ENCODE data around the gene AUP1. TPM values are rescaled to one million over a fixed set of nuclear protein-coding genes. Genes with fewer than 3 reads are reported as not detected.
A peak's percentile ranks its signal among the peaks of the same experiment; 100 is the strongest.

The AUP1 gene
- total and polyA plus RNA-seq, 9 of the 15 experiments (the other 6 are each of a cell fraction or from before 2014, with no cell fraction given) = 70.7 to 245 (median 165) TPM

DNA sequence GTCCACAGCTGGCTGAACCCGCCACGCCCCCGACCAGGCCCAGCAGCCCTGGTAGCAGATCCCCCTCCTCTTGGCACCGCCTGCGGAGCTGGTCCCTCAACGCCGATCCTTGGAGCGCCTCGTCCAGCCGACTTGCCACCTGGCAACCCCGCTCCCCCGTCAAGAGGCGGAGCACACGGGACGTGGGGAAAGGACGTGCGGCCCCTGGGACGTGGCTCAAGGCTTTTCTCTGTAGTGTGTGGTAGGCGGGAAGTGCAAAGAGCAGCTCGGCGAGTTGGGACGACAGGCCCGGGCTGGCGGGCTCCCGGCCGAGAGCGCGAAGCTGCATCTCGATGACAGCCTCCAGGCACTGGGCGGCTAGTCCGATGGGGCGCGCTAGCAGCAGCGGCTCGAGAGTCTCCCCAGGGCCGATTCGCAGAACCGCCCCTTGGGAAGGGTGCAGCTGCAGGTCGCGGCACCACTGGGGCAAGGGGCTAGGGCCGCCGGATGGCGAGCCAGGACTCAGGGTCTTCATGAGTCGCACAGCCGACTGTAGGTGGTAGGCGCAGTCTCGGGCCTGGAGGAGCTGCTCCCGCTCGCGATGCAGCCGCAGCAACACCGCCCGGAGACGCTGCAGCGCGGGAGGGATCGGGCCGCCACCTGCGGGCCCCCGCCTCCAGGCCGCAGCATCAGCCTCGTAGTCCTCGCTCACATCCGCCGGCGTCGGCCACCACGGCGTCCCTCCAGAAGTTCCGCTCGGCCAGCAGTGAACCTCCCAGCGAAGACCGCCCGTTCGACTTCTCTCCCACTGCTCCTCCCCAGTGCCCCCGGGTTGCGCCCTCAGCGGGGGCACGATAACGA lies 47.3 kb downstream of the AUP1 start (continued):
- TF ChIP-seq E2F6 (IDR thresholded peaks at IDR 0.05; ENCODE audit: borderline replicate concordance in 1 of 2, extremely low read depth in 1 of 2, insufficient read depth in 1 of 2, insufficient read length in 1 of 2, low read depth in 1 of 2, low read length in 1 of 2, poor library complexity in 1 of 2, severe bottlenecking in 1 of 2) = peak; percentile 56 to 84
- peak; percentile 48 for TF ChIP-seq HMGN3 (IDR thresholded peaks at IDR 0.05; ENCODE audit: borderline replicate concordance, extremely low read depth, insufficient read length, low read depth, low read length)
- TF ChIP-seq, protein P1, sequence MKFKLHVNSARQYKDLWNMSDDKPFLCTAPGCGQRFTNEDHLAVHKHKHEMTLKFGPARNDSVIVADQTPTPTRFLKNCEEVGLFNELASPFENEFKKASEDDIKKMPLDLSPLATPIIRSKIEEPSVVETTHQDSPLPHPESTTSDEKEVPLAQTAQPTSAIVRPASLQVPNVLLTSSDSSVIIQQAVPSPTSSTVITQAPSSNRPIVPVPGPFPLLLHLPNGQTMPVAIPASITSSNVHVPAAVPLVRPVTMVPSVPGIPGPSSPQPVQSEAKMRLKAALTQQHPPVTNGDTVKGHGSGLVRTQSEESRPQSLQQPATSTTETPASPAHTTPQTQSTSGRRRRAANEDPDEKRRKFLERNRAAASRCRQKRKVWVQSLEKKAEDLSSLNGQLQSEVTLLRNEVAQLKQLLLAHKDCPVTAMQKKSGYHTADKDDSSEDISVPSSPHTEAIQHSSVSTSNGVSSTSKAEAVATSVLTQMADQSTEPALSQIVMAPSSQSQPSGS (CRISPR knock-in tag; IDR thresholded peaks at IDR 0.05) = 0 out of 2 replicates have a peak, but pooled peaks have one; percentile 32

GRCh38 chr2:74481431-74481830 lies 48.1 kb downstream of the AUP1 start:
- Histone ChIP-seq H3K36me3 (ENCODE audit: control insufficient read depth, insufficient read depth, low read length) (peaks cover 29% of the 10 kb centered on the region), H2AFZ (ENCODE audit: low read depth, low read length) (no peak overlapping the region), H3K4me1 (replicated peaks in 1 of 2; ENCODE audit: control insufficient read depth in 2 of 2, insufficient read depth in 2 of 2, low read length in 2 of 2) (peaks cover 8 to 23% of the 10 kb centered on the region in 2 experiments; a peak in 4 of 5 replicates), H3K4me3 (peak overlapping the region; percentile 86), H3K79me2 (ENCODE audit: control insufficient read depth, insufficient read depth, low read length) (peaks cover 32% of the 10 kb centered on the region), H4K20me1 (replicated peaks; ENCODE audit: control insufficient read depth, insufficient read depth, low read length) (no peaks in the 10 kb centered on the region; the same call in 1 of the 2 replicates), H3K4me2 (ENCODE audit: insufficient read depth, low read length) (peak overlapping the region; percentile 99), H3K27me3 (ENCODE audit: control insufficient read depth in 2 of 2, insufficient read depth in 2 of 2, low read length in 2 of 2) (no peaks in the 10 kb centered on the region), H3K9me1 (ENCODE audit: control insufficient read depth, insufficient read depth, low read length) (no peaks in the 10 kb centered on the region), H3K27ac (ENCODE audit: extremely low read depth, low read depth, low read length) (no peak overlapping the region), H3K9me3 (replicated peaks; ENCODE audit: control insufficient read depth, insufficient read depth, low read depth, low read length) (no peaks in the 10 kb centered on the region), H3K9ac (ENCODE audit: insufficient read depth in 1 of 2, low read depth in 2 of 2, low read length in 2 of 2) (peak overlapping the region; percentile 83 to 93)
- BruUV-seq (replicated peaks) = no TSS peak
- intact Hi-C loops (cut with micrococcal nuclease) (no loop called here), in situ Hi-C loops (cut with MboI) (no loop called here)
- no peak for ATAC-seq
- CTCF ChIA-PET (ENCODE audit: low intra/inter-chr PET ratio) = no interaction called here
- 57% methylated on average over 3 of the region's 3 CpGs for WGBS (ENCODE audit: insufficient coverage, low coverage, missing lambda C conversion rate)
- DNase-seq (ENCODE audit: extremely low read depth in 1 of 4, low spot score in 3 of 4) = no peak
- POLR2A ChIA-PET = interaction anchor here (0.7 to 3.9 kb wide), 10 partner anchors 8 to 275 kb away, joined by 3 to 28 read pairs (median 4); partner anchors contain the start of genes MRPL53 and WBP1
- FAIRE-seq = no peak
- no peak for TF ChIP-seq ZNF12 (CRISPR knock-in tag; IDR thresholded peaks at IDR 0.05)
- TF ChIP-seq ARID2 (IDR thresholded peaks at IDR 0.05) = no peak
- TF ChIP-seq SIRT6 (IDR thresholded peaks at IDR 0.05; ENCODE audit: low read depth, low read length) = no peak
- no peak for TF ChIP-seq ZNF232 (CRISPR knock-in tag; IDR thresholded peaks at IDR 0.05)
- TF ChIP-seq BRD9 (IDR thresholded peaks at IDR 0.05; ENCODE audit: low read depth, partially characterized antibody) = no peak
- no peak for TF ChIP-seq ZNF134 (CRISPR knock-in tag; conservative IDR thresholded peaks at IDR 0.05)
- TF ChIP-seq JUNB (CRISPR knock-in tag; conservative IDR thresholded peaks at IDR 0.05) = no peak
- TF ChIP-seq FOXP1 (CRISPR knock-in tag; IDR thresholded peaks at IDR 0.05) = no peak
- TF ChIP-seq CAMTA2 (CRISPR knock-in tag; conservative IDR thresholded peaks at IDR 0.05) = no peak
- TF ChIP-seq RUNX1 (IDR thresholded peaks at IDR 0.05; ENCODE audit: low read depth) = no peak
- TF ChIP-seq GTF2A2 (tag; IDR thresholded peaks at IDR 0.05) = no peak
- no peak for TF ChIP-seq ZNF668 (CRISPR knock-in tag; IDR thresholded peaks at IDR 0.05)
- TF ChIP-seq, protein P2, sequence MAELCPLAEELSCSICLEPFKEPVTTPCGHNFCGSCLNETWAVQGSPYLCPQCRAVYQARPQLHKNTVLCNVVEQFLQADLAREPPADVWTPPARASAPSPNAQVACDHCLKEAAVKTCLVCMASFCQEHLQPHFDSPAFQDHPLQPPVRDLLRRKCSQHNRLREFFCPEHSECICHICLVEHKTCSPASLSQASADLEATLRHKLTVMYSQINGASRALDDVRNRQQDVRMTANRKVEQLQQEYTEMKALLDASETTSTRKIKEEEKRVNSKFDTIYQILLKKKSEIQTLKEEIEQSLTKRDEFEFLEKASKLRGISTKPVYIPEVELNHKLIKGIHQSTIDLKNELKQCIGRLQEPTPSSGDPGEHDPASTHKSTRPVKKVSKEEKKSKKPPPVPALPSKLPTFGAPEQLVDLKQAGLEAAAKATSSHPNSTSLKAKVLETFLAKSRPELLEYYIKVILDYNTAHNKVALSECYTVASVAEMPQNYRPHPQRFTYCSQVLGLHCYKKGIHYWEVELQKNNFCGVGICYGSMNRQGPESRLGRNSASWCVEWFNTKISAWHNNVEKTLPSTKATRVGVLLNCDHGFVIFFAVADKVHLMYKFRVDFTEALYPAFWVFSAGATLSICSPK (IDR thresholded peaks at IDR 0.05; ENCODE audit: borderline replicate concordance) = no peak
- TF ChIP-seq MCM3 (IDR thresholded peaks at IDR 0.05) = no peak

Measured in K562 (cell line).